Measurements from ENCODE around the gene USP22. TPM values are rescaled to one million over a fixed set of nuclear protein-coding genes. Genes with fewer than 3 reads are reported as not detected.
A peak's percentile ranks its signal among the peaks of the same experiment; 100 is the strongest.

USP22 gene
- total and polyA plus RNA-seq, 2 of the 8 experiments (the other 6 are each of a cell fraction or from before 2014, with no cell fraction given), result 221 to 316 TPM

GRCh38 chr17:20999044-20999573, 43.7 kb downstream of the USP22 start:
- Histone ChIP-seq H3K36me3 (ENCODE audit: control insufficient read depth in 2 of 4, insufficient read depth in 4 of 4, low read length in 3 of 4) (peaks cover 18 to 43% (median 28%) of the 10 kb centered on the region in 4 experiments), H4K5ac (ENCODE audit: insufficient read length, low read depth, low read length) (no peak overlapping the region), H3K4me2 (ENCODE audit: insufficient read depth in 1 of 2, low read depth in 2 of 2, low read length in 2 of 2) (no peak overlapping the region), H3K27ac (ENCODE audit: low read depth, low read length) (no peak overlapping the region), H2BK15ac (ENCODE audit: low read length) (no peak overlapping the region), H3K79me1 (ENCODE audit: low read depth, low read length) (peaks cover 2% of the 10 kb centered on the region), H3K9me3 (ENCODE audit: insufficient read depth in 2 of 2, low read depth in 1 of 2, low read length in 1 of 2) (peaks cover 0 to 2% of the 10 kb centered on the region in 2 experiments; a peak in 1 of 4 replicates), H4K20me1 (replicated peaks in 1 of 2; ENCODE audit: control insufficient read depth in 1 of 2, insufficient read depth in 2 of 2, low read length in 2 of 2) (peaks cover 17 to 29% of the 10 kb centered on the region in 2 experiments), H2AFZ (ENCODE audit: low read length) (no peak overlapping the region), H3K79me2 (ENCODE audit: control insufficient read depth in 1 of 2, insufficient read depth in 2 of 2, low read length in 2 of 2) (peaks cover 0 to 4% of the 10 kb centered on the region in 2 experiments; a peak in 2 of 4 replicates), H3K23ac (ENCODE audit: insufficient read length) (no peak overlapping the region), H2AK5ac (ENCODE audit: low read depth, low read length) (no peak overlapping the region), H3K4me3 (ENCODE audit: extremely low read depth in 1 of 4, insufficient read depth in 2 of 4, low read depth in 3 of 4, low read length in 4 of 4) (no peak overlapping the region), H3K9ac (replicated peaks in 1 of 4; ENCODE audit: extremely low read depth in 1 of 4, low read depth in 3 of 4, low read length in 3 of 4) (no peak overlapping the region), H3K56ac (replicated peaks; ENCODE audit: insufficient read length, low read depth, low read length) (no peak overlapping the region), H3K23me2 (ENCODE audit: low read depth, low read length) (no peaks in the 10 kb centered on the region), H3K14ac (ENCODE audit: insufficient read length) (no peak overlapping the region), H3K27me3 (replicated peaks in 1 of 4; ENCODE audit: control insufficient read depth in 3 of 4, extremely low read depth in 1 of 4, insufficient read depth in 3 of 4, low read length in 3 of 4) (no peaks in the 10 kb centered on the region), H3K18ac (ENCODE audit: extremely low read depth, low read length) (no peak overlapping the region), H2BK20ac (ENCODE audit: low read length) (no peak overlapping the region), H3K4me1 (replicated peaks in 1 of 4; ENCODE audit: control insufficient read depth in 3 of 4, insufficient read depth in 4 of 4, low read length in 3 of 4) (peaks cover 0 to 4% (median 0%) of the 10 kb centered on the region in 4 experiments; a peak in 1 of 7 replicates), H4K91ac (replicated peaks; ENCODE audit: insufficient read length, low read length) (no peak overlapping the region), H2BK5ac (ENCODE audit: low read depth, low read length) (no peak overlapping the region; the same call in 1 of the 2 replicates), H3K4ac (replicated peaks; ENCODE audit: insufficient read length, low read depth, low read length) (no peak overlapping the region), H2BK12ac (ENCODE audit: low read depth, low read length) (no peak overlapping the region), H2BK120ac (replicated peaks; ENCODE audit: low read depth, low read length) (no peak overlapping the region), H4K8ac (ENCODE audit: extremely low read depth, insufficient read depth, low read length) (no peak overlapping the region)
- ChIA-PET POLR2A (ENCODE audit: partially characterized antibody) (interaction anchor here (0.5 to 2.2 kb wide), 10 partner anchors 8 to 147 kb away, joined by 3 to 10 read pairs (median 3); partner anchors contain the start of gene USP22), CTCF (ENCODE audit: partially characterized antibody) (interaction anchor here (0.9 to 1.0 kb wide), 2 partner anchors 11 to 13 kb away, joined by 3 to 5 read pairs; no protein-coding TSS in a partner anchor)
- TF ChIP-seq ATF2 (IDR thresholded peaks at IDR 0.05; ENCODE audit: low read length) (no peak), POLR2AphosphoS5 (IDR thresholded peaks at IDR 0.05; ENCODE audit: low read depth, low read length) (peak; percentile 42; the same call in 1 of the 2 replicates), POLR2A (IDR thresholded peaks at IDR 0.05; ENCODE audit: control extremely low read depth in 1 of 2, low read depth in 2 of 2, low read length in 2 of 2) (peak in 1 of 2 experiments; percentile 44; a peak in 1 of 3 replicates)
- DNase-seq (ENCODE audit: low read depth in 1 of 2, low spot score in 2 of 2) (no peak), FAIRE-seq (no peak)
- WGBS, 2 experiments (ENCODE audit: extremely low coverage in 1 of 2, insufficient coverage in 1 of 2, insufficient read length in 1 of 2, insufficient replicate concordance in 2 of 2, low coverage in 1 of 2, low lambda C conversion rate in 2 of 2, missing lambda C conversion rate in 1 of 2), result 84% methylated on average over 16 of the region's 16 CpGs; no CpG with 5 or more reads in 1 of the 2 experiments

Measured in H1 (cell line).